HUES48 (cell line): ENCODE results near the gene TFR2.
A peak's percentile ranks its signal among the peaks of the same experiment; 100 is the strongest.

Source experiments
- H3K27ac ChIP-seq: one replicate; pipeline ENCODE4 v1.7.0; 2013; ENCODE audit warnings: low read depth, low read length, inconsistent platforms
- H3K27me3 ChIP-seq: 2 replicates; pipeline ENCODE4 v1.6.1; 2013; ENCODE audit warnings: mild to moderate bottlenecking, low read length; ENCODE audit not compliant: control insufficient read depth, insufficient read depth
- H3K36me3 ChIP-seq: 2 replicates; pipeline ENCODE4 v1.6.1; 2013; ENCODE audit warnings: low read length; ENCODE audit not compliant: control insufficient read depth, insufficient read depth
- H3K4me1 ChIP-seq: 2 replicates; pipeline ENCODE4 v1.6.1; 2013; ENCODE audit warnings: mild to moderate bottlenecking, low read length; ENCODE audit not compliant: control insufficient read depth, insufficient read depth
- H3K4me3 ChIP-seq: 2 replicates; pipeline ENCODE4 v1.5.1; 2013; ENCODE audit warnings: mild to moderate bottlenecking, low read depth, low read length
- H3K9ac ChIP-seq: 2 replicates; pipeline ENCODE4 v1.6.1; 2013; ENCODE audit warnings: mild to moderate bottlenecking, low read depth, low read length, moderate library complexity
- H3K9me3 ChIP-seq: 2 replicates; pipeline ENCODE4 v1.6.1; 2013; ENCODE audit warnings: low read length; ENCODE audit not compliant: control insufficient read depth, insufficient read depth

Gene TFR2

GRCh38 chr7:100641860-100642533, 645 bp upstream of the TFR2 start:
- H3K4me1 ChIP-seq: no peaks in the 10 kb centered on the region
- H3K27me3 ChIP-seq: no peaks in the 10 kb centered on the region
- H3K9ac ChIP-seq: no peak overlapping the region
- H3K36me3 ChIP-seq: no peaks in the 10 kb centered on the region
- no peak overlapping the region for H3K27ac ChIP-seq
- no peak overlapping the region for H3K4me3 ChIP-seq
- no peaks in the 10 kb centered on the region for H3K9me3 ChIP-seq

- H3K4me1 ChIP-seq: no peaks in the 10 kb centered on the region
- H3K36me3 ChIP-seq: no peaks in the 10 kb centered on the region
- no peaks in the 10 kb centered on the region for H3K27me3 ChIP-seq
- H3K4me3 ChIP-seq: no peak overlapping the region
- no peaks in the 10 kb centered on the region for H3K9me3 ChIP-seq
- H3K27ac ChIP-seq: no peak overlapping the region
- H3K9ac ChIP-seq: no peak overlapping the region
Observed at GRCh38 chr7:100640517-100641440, 573 bp downstream of the TFR2 start.

- no peaks in the 10 kb centered on the region for H3K36me3 ChIP-seq
- H3K27ac ChIP-seq: no peak overlapping the region
- H3K27me3 ChIP-seq: no peaks in the 10 kb centered on the region
- no peak overlapping the region for H3K4me3 ChIP-seq
- H3K4me1 ChIP-seq: no peaks in the 10 kb centered on the region
- no peak overlapping the region for H3K9ac ChIP-seq
- no peaks in the 10 kb centered on the region for H3K9me3 ChIP-seq
Observed at GRCh38 chr7:100639995-100640516, 1.3 kb downstream of the TFR2 start.

- Histone ChIP-seq H3K36me3 (no peaks in the 10 kb centered on the region), H3K9me3 (no peaks in the 10 kb centered on the region), H3K27ac (no peak overlapping the region), H3K27me3 (peaks cover 15% of the 10 kb centered on the region), H3K4me3 (peak overlapping the region; percentile 73), H3K4me1 (no peaks in the 10 kb centered on the region), H3K9ac (0 out of 2 replicates have a peak overlapping the region, but pooled peaks have one; percentile 33)
Observed at GRCh38 chr7:100632951-100633717, 8.2 kb downstream of the TFR2 start.

- Histone ChIP-seq H3K9me3 (no peaks in the 10 kb centered on the region), H3K27me3 (peaks cover 20% of the 10 kb centered on the region), H3K4me3 (no peak overlapping the region), H3K4me1 (peaks cover 3% of the 10 kb centered on the region; the same call in 1 of the 2 replicates), H3K27ac (no peak overlapping the region), H3K9ac (no peak overlapping the region), H3K36me3 (no peaks in the 10 kb centered on the region)
Observed at GRCh38 chr7:100630066-100630465, 11.3 kb downstream of the TFR2 start.

- no peak overlapping the region for H3K9ac ChIP-seq
- peaks cover 20% of the 10 kb centered on the region for H3K27me3 ChIP-seq
- no peak overlapping the region for H3K27ac ChIP-seq
- no peak overlapping the region for H3K4me3 ChIP-seq
- H3K4me1 ChIP-seq: peaks cover 3% of the 10 kb centered on the region; the same call in 1 of the 2 replicates
- no peaks in the 10 kb centered on the region for H3K9me3 ChIP-seq
- H3K36me3 ChIP-seq: no peaks in the 10 kb centered on the region
Observed at GRCh38 chr7:100629117-100629716, 12.1 kb downstream of the TFR2 start.

- no peaks in the 10 kb centered on the region for H3K36me3 ChIP-seq
- H3K9me3 ChIP-seq: no peaks in the 10 kb centered on the region
- H3K9ac ChIP-seq: no peak overlapping the region
- peak overlapping the region; percentile 56; the same call in 1 of the 2 replicates for H3K4me3 ChIP-seq
- H3K27me3 ChIP-seq: peaks cover 9% of the 10 kb centered on the region
- H3K27ac ChIP-seq: no peak overlapping the region
- H3K4me1 ChIP-seq: peaks cover 3% of the 10 kb centered on the region; the same call in 1 of the 2 replicates
Observed at GRCh38 chr7:100627238-100627549, 14.2 kb downstream of the TFR2 start.

GRCh38 chr7:100626530-100627237, 14.7 kb downstream of the TFR2 start:
- Histone ChIP-seq H3K4me3 (peak overlapping the region; percentile 56), H3K27ac (no peak overlapping the region), H3K9ac (no peak overlapping the region)

GRCh38 chr7:100626055-100626454, 15.3 kb downstream of the TFR2 start:
- Histone ChIP-seq H3K4me3 (peak overlapping the region; percentile 56), H3K27ac (no peak overlapping the region), H3K36me3 (no peaks in the 10 kb centered on the region), H3K4me1 (peaks cover 3% of the 10 kb centered on the region; the same call in 1 of the 2 replicates), H3K9me3 (no peaks in the 10 kb centered on the region), H3K9ac (no peak overlapping the region), H3K27me3 (peaks cover 5% of the 10 kb centered on the region)

More at GRCh38 chr7:100626530-100627237, 14.7 kb downstream of the TFR2 start:
- Histone ChIP-seq H3K27me3 (peaks cover 5% of the 10 kb centered on the region), H3K9me3 (no peaks in the 10 kb centered on the region), H3K36me3 (no peaks in the 10 kb centered on the region), H3K4me1 (peaks cover 3% of the 10 kb centered on the region; the same call in 1 of the 2 replicates)
